H1 (cell line): Measurements from ENCODE around the gene GDAP2.

Experiments
- CEBPB ChIP-seq: IDR thresholded peaks from 2 replicates; pipeline ENCODE4 v1.6.1; 2012; ENCODE audit warnings: low read depth, low read length
- POLR2A ChIP-seq, 2 experiments: IDR thresholded peaks; 1 replicate in 1 of 2; 2 replicates in 1 of 2; pipeline ENCODE4 v1.6.1; 2011; ENCODE audit warnings: low read depth in 2 of 2, low read length in 2 of 2, mild to moderate bottlenecking in 2 of 2; ENCODE audit errors: control extremely low read depth in 1 of 2
- TAF1 ChIP-seq: IDR thresholded peaks from 2 replicates; pipeline ENCODE4 v1.6.1; 2011; ENCODE audit warnings: mild to moderate bottlenecking, low read depth, low read length
- TF ChIP-seq, protein P1 (sequence below): IDR thresholded peaks from 2 replicates; pipeline ENCODE4 v1.6.1; 2012; ENCODE audit warnings: inconsistent platforms

DNA sequence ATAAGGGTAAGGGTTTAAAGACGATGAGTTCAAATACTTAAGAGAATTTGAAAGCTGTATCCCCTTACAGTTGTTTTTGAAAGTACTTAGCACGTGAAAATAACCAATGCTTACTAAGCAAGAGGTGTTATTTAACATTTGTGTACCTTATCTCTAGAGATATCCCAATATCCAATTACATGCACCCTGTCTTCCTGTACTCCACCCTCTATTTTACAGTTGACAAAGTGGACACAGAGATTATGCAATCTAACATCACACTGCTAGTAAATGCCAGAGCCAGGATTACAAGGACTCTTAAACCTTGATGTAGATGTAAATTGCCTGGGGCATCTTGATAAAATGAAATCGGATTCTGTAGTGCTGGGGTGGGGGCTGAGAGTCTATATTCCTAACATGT is 72.0 kb downstream of the GDAP2 start:
- TF ChIP-seq TAF1 (no peak), POLR2A (IDR thresholded peaks at IDR 0.05; ENCODE audit: control extremely low read depth in 1 of 2, low read depth in 2 of 2, low read length in 2 of 2) (no peak), CEBPB (no peak)
- TF ChIP-seq, protein P1, sequence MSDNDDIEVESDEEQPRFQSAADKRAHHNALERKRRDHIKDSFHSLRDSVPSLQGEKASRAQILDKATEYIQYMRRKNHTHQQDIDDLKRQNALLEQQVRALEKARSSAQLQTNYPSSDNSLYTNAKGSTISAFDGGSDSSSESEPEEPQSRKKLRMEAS = no peak
